Large intestine (tissue), 12 donors: ENCODE data around the gene PREPL. TPM values are rescaled to one million over a fixed set of nuclear protein-coding genes. Genes with fewer than 3 reads are reported as not detected.
"Not testable (repeated sequence)": the region's sequence is repeated elsewhere in the genome, so short reads cannot be mapped to it uniquely, and the experiment has no call there.

ENCODE experiments used
- DNase-seq, 2 donors: peaks; one replicate each; pipeline versions ENCODE4 v3.0.0 to v3.0.0-alpha.2; 2013
- H3K27ac ChIP-seq: one replicate; pipeline ENCODE4 v1.5.1; 2013; ENCODE audit warnings: low read length
- H3K27me3 ChIP-seq: 2 replicates; pipeline ENCODE4 v1.6.1; 2013; ENCODE audit warnings: low read length; ENCODE audit not compliant: control insufficient read depth, insufficient read depth
- H3K36me3 ChIP-seq: 2 replicates; pipeline ENCODE4 v1.6.1; 2013; ENCODE audit warnings: low read length; ENCODE audit not compliant: control insufficient read depth, insufficient read depth
- H3K4me1 ChIP-seq: one replicate; pipeline ENCODE4 v1.6.1; 2013; ENCODE audit warnings: low read length; ENCODE audit not compliant: control insufficient read depth, insufficient read depth
- H3K4me3 ChIP-seq: one replicate; pipeline ENCODE4 v1.5.1; 2013; ENCODE audit warnings: low read length
- H3K9me3 ChIP-seq: one replicate; pipeline ENCODE4 v1.6.1; 2013; ENCODE audit warnings: mild to moderate bottlenecking, low read depth, low read length, moderate library complexity; ENCODE audit not compliant: control insufficient read depth
- WGBS: methylation state at CpG from one replicate; pipeline ENCODE4 v1.1.5; 2013; ENCODE audit warnings: low lambda C conversion rate; ENCODE audit not compliant: insufficient coverage; 5-methylcytosine and 5-hydroxymethylcytosine counted together
- long read RNA-seq, 11 donors: transcript quantifications; one replicate each; lab custom pipeline, GENCODE V29; 2026
- polyA plus RNA-seq: library from polyadenylated mRNA; unstranded; fragments of 120-200 nt; gene quantifications from one replicate; pipeline ENCODE4 v1.2.1, GENCODE V29; 2013

The PREPL gene
- 58.0 TPM for polyA plus RNA-seq
- long read RNA-seq, donor 1, full-length matches to known transcripts: 2 of 2 reads
- long read RNA-seq, donor 1, partial matches to known transcripts: 0 of 2 reads
- long read RNA-seq, donor 1, other reads (novel, unspliced or antisense): 0 of 2 reads
- long read RNA-seq, donor 2, full-length matches to known transcripts: 3 of 8 reads
- long read RNA-seq, donor 2, partial matches to known transcripts: 5 of 8 reads
- long read RNA-seq, donor 2, other reads (novel, unspliced or antisense): 0 of 8 reads
- long read RNA-seq, donor 3: 0 reads
- long read RNA-seq, donor 4: 0 reads
- long read RNA-seq, donor 5, full-length matches to known transcripts: 3 of 12 reads
- long read RNA-seq, donor 5, partial matches to known transcripts: 0 of 12 reads
- long read RNA-seq, donor 5, other reads (novel, unspliced or antisense): 9 of 12 reads
- long read RNA-seq, donor 6, full-length matches to known transcripts: 3 of 15 reads
- long read RNA-seq, donor 6, partial matches to known transcripts: 12 of 15 reads
- long read RNA-seq, donor 6, other reads (novel, unspliced or antisense): 0 of 15 reads
- long read RNA-seq, donor 7, full-length matches to known transcripts: 2 of 52 reads
- long read RNA-seq, donor 7, partial matches to known transcripts: 43 of 52 reads
- long read RNA-seq, donor 7, other reads (novel, unspliced or antisense): 7 of 52 reads
- long read RNA-seq, donor 8, full-length matches to known transcripts: 1 of 7 reads
- long read RNA-seq, donor 8, partial matches to known transcripts: 6 of 7 reads
- long read RNA-seq, donor 8, other reads (novel, unspliced or antisense): 0 of 7 reads
- long read RNA-seq, donor 9, full-length matches to known transcripts: 1 of 1 reads
- long read RNA-seq, donor 9, partial matches to known transcripts: 0 of 1 reads
- long read RNA-seq, donor 9, other reads (novel, unspliced or antisense): 0 of 1 reads
- long read RNA-seq, donor 10, full-length matches to known transcripts: 6 of 6 reads
- long read RNA-seq, donor 10, partial matches to known transcripts: 0 of 6 reads
- long read RNA-seq, donor 10, other reads (novel, unspliced or antisense): 0 of 6 reads
- long read RNA-seq, donor 11, full-length matches to known transcripts: 2 of 2 reads
- long read RNA-seq, donor 11, partial matches to known transcripts: 0 of 2 reads
- long read RNA-seq, donor 11, other reads (novel, unspliced or antisense): 0 of 2 reads

GRCh38 chr2:44361330-44362206 is at the start of gene PREPL, which contains the start of gene CAMKMT:
Gene PREPL, minus strand, starts transcription at chr2:44361494. Its CDS starts 15,152 bp downstream, at chr2:44346342.
Gene CAMKMT, plus strand, starts transcription at chr2:44361947.
- peak within 1 kb of the TSS; percentile 89 for H3K4me3 ChIP-seq
- no peaks in the 10 kb centered on the region for H3K9me3 ChIP-seq
- peak within 1 kb of the TSS; percentile 91 for H3K27ac ChIP-seq
- DNase-seq: peak; percentile 97 to 98
- no peaks in the 10 kb centered on the region for H3K4me1 ChIP-seq
- H3K27me3 ChIP-seq: no peaks in the 10 kb centered on the region
- no peaks in the 10 kb centered on the region for H3K36me3 ChIP-seq
- no CpG with 5 or more reads among the region's 57 CpGs for WGBS

DNA sequence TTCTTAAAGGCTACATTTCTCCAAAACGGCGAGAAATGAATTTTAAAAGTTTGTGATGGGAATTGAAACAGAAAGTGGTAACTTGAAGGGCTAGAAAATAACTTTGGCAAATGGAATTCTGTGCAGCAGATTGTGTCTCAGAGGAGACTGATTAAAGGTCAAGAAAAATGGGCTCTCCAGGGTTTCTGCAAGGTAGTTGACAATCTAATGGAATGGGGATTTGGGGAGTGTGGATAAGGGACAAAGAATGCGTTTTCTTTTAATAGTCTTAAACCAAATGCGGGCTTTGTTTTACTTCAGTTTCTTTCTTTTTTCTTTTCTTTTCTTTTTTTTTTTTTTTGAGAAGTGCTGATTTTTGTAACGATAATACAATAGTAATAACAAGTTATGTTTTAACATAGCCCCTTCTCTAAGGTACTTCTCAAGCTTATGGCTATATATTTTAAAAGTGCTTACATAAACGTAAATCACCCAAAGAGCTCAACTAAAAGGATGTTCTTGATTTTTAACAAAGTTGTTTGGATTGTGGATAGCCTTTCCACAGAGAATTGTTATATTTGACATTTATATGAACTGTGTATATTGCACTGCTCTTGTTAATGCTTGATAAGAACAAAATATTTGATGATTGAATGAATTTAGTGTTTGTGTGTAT is 37.1 kb upstream of the PREPL start:
- 96% methylated on average over 6 of the region's 6 CpGs for WGBS
- no peaks in the 10 kb centered on the region for H3K4me1 ChIP-seq
- H3K27ac ChIP-seq: no peak overlapping the region

DNA sequence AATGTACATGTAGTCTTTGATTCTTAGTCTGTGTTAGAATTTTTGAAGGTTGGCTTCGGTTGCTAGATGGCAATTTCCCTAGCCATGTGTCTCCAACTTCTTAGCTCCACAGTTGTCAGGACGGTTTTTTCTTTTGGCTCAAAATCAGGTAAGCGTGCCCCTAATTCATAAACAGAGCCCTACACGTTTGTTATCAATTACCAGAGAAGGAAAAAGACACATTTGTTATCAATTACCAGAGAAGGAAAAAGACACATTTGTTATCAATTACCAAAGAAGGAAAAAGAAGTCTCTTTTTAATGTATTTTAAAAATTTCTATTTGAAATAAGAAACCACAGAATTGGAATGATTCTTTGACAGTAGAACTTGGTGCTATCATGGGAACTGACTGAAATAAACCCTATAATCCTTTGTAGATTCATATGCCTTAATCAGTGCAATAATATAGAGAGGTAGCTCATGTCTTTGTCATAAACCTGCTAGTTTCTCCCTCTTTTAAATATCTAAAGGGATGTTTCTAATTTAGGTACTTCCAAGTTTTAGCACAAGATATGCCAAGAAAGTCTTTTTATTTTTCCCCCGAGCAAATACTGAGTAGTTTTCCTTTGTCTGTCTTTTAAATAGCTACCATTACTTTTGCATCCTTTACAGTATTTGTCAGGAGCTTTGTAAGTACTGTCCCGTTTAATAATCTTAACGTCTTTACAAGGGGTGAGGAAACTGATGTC is 36.3 kb upstream of the PREPL start:
- DNase-seq: no peak
- Histone ChIP-seq H3K27me3 (no peaks in the 10 kb centered on the region), H3K4me1 (no peaks in the 10 kb centered on the region), H3K9me3 (no peaks in the 10 kb centered on the region), H3K4me3 (no peak overlapping the region), H3K27ac (no peak overlapping the region), H3K36me3 (no peaks in the 10 kb centered on the region)
- WGBS: 42% methylated on average over 2 of the region's 7 CpGs

More for the DNA sequence above, 37.1 kb upstream of the PREPL start:
- H3K4me3 ChIP-seq: no peak overlapping the region
- H3K27me3 ChIP-seq: no peaks in the 10 kb centered on the region
- no peak for DNase-seq
- no peaks in the 10 kb centered on the region for H3K36me3 ChIP-seq
- no peaks in the 10 kb centered on the region for H3K9me3 ChIP-seq

DNA sequence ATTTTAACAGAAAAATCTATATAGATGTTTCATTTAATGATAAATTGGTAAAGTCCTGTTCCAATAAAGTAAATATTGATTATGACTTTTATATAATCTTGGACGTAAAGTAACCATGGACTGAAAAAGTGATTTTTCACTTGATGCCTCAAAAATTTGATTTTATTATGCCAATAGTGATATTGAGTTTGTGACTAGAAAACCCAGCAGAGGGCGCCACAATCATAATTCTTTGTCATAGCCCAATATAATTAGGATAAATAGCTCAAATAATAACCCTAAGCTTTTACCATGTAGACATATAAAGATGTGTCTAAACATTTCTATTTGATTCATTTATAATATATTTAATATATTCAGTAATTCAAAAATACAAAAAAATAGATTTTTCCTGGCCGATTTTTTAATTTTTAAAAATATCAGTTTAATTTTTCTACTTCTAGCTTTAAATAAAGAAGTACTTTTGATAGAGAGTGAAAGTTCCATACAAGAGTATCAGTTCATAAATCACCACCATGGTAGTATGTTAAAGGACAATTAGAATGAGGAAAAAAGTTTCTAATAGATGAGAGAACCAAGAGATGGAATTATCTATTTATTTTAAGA is 31.1 kb upstream of the PREPL start:
- no peak for DNase-seq
- H3K9me3 ChIP-seq: no peaks in the 10 kb centered on the region
- no peaks in the 10 kb centered on the region for H3K4me1 ChIP-seq
- H3K36me3 ChIP-seq: no peaks in the 10 kb centered on the region
- no peak overlapping the region for H3K4me3 ChIP-seq
- H3K27me3 ChIP-seq: no peaks in the 10 kb centered on the region
- H3K27ac ChIP-seq: no peak overlapping the region
- 71% methylated on average over 2 of the region's 3 CpGs for WGBS

- no peak for DNase-seq
- no peak overlapping the region for H3K4me3 ChIP-seq
- no peaks in the 10 kb centered on the region for H3K36me3 ChIP-seq
- no peaks in the 10 kb centered on the region for H3K27me3 ChIP-seq
- 100% methylated on average over 1 of the region's 1 CpG for WGBS
- H3K4me1 ChIP-seq: no peaks in the 10 kb centered on the region
- H3K9me3 ChIP-seq: peaks cover 7% of the 10 kb centered on the region
- H3K27ac ChIP-seq: no peak overlapping the region
Observed at GRCh38 chr2:44389895-44390294, 28.6 kb upstream of the PREPL start.

DNA sequence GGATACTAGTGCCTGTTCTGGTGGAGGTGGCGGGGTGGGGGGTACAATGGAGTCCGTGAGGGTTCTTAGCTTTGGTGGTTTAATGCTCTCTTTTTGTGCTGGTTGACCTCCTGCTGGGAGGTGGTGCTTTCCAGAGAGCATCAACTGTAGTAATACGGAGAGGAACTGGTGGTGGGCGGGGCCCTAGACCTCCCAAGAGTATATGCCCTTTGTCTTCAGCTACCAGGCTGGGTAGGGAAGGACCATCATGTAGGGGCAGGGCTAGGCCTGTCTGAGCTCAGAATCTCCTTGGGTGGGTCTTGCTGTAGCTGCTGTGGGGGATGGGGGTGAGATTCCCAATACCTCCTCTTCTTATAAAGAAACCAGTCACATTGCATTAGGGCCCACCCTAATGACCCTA is 27.6 kb upstream of the PREPL start:
- Histone ChIP-seq H3K27me3 (no peaks in the 10 kb centered on the region), H3K9me3 (peaks cover 9% of the 10 kb centered on the region), H3K36me3 (no peaks in the 10 kb centered on the region), H3K4me3 (no peak overlapping the region), H3K27ac (no peak overlapping the region), H3K4me1 (no peaks in the 10 kb centered on the region)
- no peak for DNase-seq
- 100% methylated on average over 1 of the region's 4 CpGs for WGBS

DNA sequence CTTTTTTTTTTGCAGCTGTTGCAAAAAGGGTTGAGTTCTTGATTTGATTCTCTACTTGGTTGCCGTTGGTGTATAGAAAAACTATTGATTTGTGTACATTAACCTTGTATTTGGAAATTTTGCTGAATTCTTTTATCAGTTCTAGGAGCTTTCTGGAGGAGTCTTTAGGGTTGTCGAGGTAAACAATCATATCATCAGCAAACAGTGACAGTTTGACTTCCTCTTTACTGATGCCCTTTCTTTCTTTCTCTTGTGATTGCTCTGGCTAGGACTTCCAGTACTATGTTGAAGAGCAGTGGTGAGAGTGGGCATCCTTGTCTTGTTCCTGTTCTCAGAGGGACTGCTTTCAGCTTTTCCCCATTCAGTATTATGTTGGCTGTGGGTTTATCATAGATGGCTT is 23.9 kb upstream of the PREPL start:
- not testable (repeated sequence) for H3K27ac ChIP-seq, H3K27me3 ChIP-seq, DNase-seq, H3K36me3 ChIP-seq, H3K4me1 ChIP-seq, H3K4me3 ChIP-seq, H3K9me3 ChIP-seq
- WGBS: 80% methylated on average over 1 of the region's 2 CpGs

DNA sequence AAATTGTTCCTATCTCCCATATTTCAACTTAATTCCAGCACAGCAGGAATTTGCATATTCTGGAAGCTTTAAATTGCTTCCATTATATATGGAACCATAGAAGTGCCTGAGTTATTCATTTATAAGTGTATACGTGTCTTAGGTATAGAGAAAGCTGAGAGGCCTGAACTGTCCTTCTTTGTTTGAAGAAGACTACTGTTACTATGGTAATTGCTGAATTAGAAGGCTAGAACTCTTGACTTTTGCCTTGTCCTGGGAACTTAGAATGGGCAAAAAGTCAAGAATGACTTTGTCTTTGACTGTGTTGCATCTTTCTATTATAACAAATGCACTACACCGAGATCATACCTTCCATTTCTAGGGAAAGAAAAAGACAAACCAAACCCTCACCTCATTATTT is 16.2 kb upstream of the PREPL start:
- Histone ChIP-seq H3K9me3 (no peaks in the 10 kb centered on the region), H3K36me3 (no peaks in the 10 kb centered on the region), H3K27ac (no peak overlapping the region), H3K4me1 (no peaks in the 10 kb centered on the region), H3K27me3 (no peaks in the 10 kb centered on the region), H3K4me3 (no peak overlapping the region)
- WGBS: 100% methylated on average over 1 of the region's 2 CpGs
- no peak for DNase-seq
